IMR-90 (cell line): ENCODE measurements around the gene SH3RF1. TPM values are rescaled to one million over a fixed set of nuclear protein-coding genes. Genes with fewer than 3 reads are reported as not detected.

ENCODE experiments used
- ATAC-seq: fragments of 200-7000 bp; cut with Tn5 transposase; 2 replicates; pipeline ENCODE4 v1.9.1; 2020; ENCODE audit warnings: low read depth, mild to moderate bottlenecking, moderate library complexity
- BruUV-seq: library from RNA; stranded (reverse); fragments of 400-500 nt; replicated peaks from 2 replicates; lab custom pipeline; 2021; lab: Mats Ljungman, UMichigan
- CTCF ChIA-PET: fragments of 300-600 bp; formaldehyde crosslinking; extraction: SDS; loops from one replicate; lab custom pipeline; 2021; ENCODE audit warnings: antibody characterized with exemption; lab: Yijun Ruan, JAX
- POLR2A ChIA-PET: fragments of 300-600 bp; sonication (Branson Sonifier 250); formaldehyde crosslinking; loops from one replicate; lab custom pipeline; 2022; ENCODE audit warnings: antibody characterized with exemption; ENCODE audit not compliant: unreplicated experiment; lab: Charles Lee
- DNase-seq: peaks from one replicate; pipeline ENCODE4 v3.0.0; 2013
- H2AFZ ChIP-seq: replicated peaks from 2 replicates; pipeline ENCODE3; 2013; ENCODE audit warnings: low read length, mild to moderate bottlenecking; ENCODE audit not compliant: poor library complexity
- H2AK5ac ChIP-seq: 2 replicates; pipeline ENCODE4 v1.6.1; 2013; ENCODE audit warnings: low read depth, low read length, inconsistent platforms
- H2AK9ac ChIP-seq: replicated peaks from 2 replicates; pipeline ENCODE3; 2013; ENCODE audit warnings: mild to moderate bottlenecking, low read depth, low read length, moderate library complexity; ENCODE audit not compliant: poor library complexity
- H2BK120ac ChIP-seq: 2 replicates; pipeline ENCODE4 v1.6.1; 2013; ENCODE audit warnings: low read depth, low read length, inconsistent platforms
- H2BK15ac ChIP-seq: 3 replicates; pipeline ENCODE4 v1.6.1; 2013; ENCODE audit warnings: low read depth, low read length, inconsistent platforms
- H2BK20ac ChIP-seq: 2 replicates; pipeline ENCODE4 v1.6.1; 2013; ENCODE audit warnings: low read depth, mild to moderate bottlenecking, inconsistent platforms, low read length, moderate library complexity
- H2BK5ac ChIP-seq: 2 replicates; pipeline ENCODE4 v1.6.1; 2013; ENCODE audit warnings: mild to moderate bottlenecking, low read depth, low read length, inconsistent platforms; ENCODE audit not compliant: poor library complexity, severe bottlenecking
- H3K14ac ChIP-seq: replicated peaks from 2 replicates; pipeline ENCODE4 v1.6.1; 2013; ENCODE audit warnings: low read depth, low read length, inconsistent platforms
- H3K18ac ChIP-seq: 2 replicates; pipeline ENCODE4 v1.6.1; 2013; ENCODE audit warnings: low read depth, low read length, control low read depth
- H3K23ac ChIP-seq: 2 replicates; pipeline ENCODE4 v1.6.1; 2013; ENCODE audit warnings: low read depth, low read length, inconsistent platforms
- H3K27ac ChIP-seq: 2 replicates; pipeline ENCODE4 v1.5.1; 2013; ENCODE audit warnings: mild to moderate bottlenecking, control low read depth, low read length; ENCODE audit not compliant: insufficient read depth
- H3K27me3 ChIP-seq: 2 replicates; pipeline ENCODE4 v1.6.1; 2013; ENCODE audit warnings: low read length; ENCODE audit not compliant: control insufficient read depth, insufficient read depth
- H3K36me3 ChIP-seq: 2 replicates; pipeline ENCODE4 v1.6.1; 2013; ENCODE audit warnings: low read length, mixed read lengths; ENCODE audit not compliant: control insufficient read depth, insufficient read depth
- H3K4ac ChIP-seq: 2 replicates; pipeline ENCODE4 v1.6.1; 2013; ENCODE audit warnings: low read depth, low read length, inconsistent platforms
- H3K4me1 ChIP-seq: 2 replicates; pipeline ENCODE4 v1.6.1; 2013; ENCODE audit warnings: low read length, mixed read lengths; ENCODE audit not compliant: control insufficient read depth, insufficient read depth
- H3K4me2 ChIP-seq: 2 replicates; pipeline ENCODE4 v1.6.1; 2013; ENCODE audit warnings: low read depth, mild to moderate bottlenecking, control low read depth, low read length, moderate library complexity
- H3K4me3 ChIP-seq: 2 replicates; pipeline ENCODE4 v1.5.1; 2013; ENCODE audit warnings: low read depth, mild to moderate bottlenecking, control low read depth, low read length, moderate library complexity; ENCODE audit not compliant: insufficient read depth
- H3K56ac ChIP-seq: 2 replicates; pipeline ENCODE4 v1.6.1; 2013; ENCODE audit warnings: low read length, inconsistent platforms; ENCODE audit not compliant: insufficient read depth; ENCODE audit errors: extremely low read depth
- H3K79me1 ChIP-seq, 2 experiments: 2 replicates each; pipeline ENCODE4 v1.6.1; 2013; ENCODE audit warnings: low read length in 2 of 2, inconsistent platforms in 1 of 2, low read depth in 1 of 2
- H3K9ac ChIP-seq: 2 replicates; pipeline ENCODE4 v1.6.1; 2013; ENCODE audit warnings: low read depth, low read length, control low read depth
- H3K9me1 ChIP-seq: 2 replicates; pipeline ENCODE4 v1.6.1; 2013; ENCODE audit warnings: low read length, inconsistent platforms; ENCODE audit not compliant: insufficient read depth
- H3K9me3 ChIP-seq: 2 replicates; pipeline ENCODE4 v1.6.1; 2013; ENCODE audit warnings: low read length; ENCODE audit not compliant: control insufficient read depth, insufficient read depth
- H4K20me1 ChIP-seq: 2 replicates; pipeline ENCODE4 v1.6.1; 2013; ENCODE audit warnings: low read length, inconsistent platforms; ENCODE audit not compliant: insufficient read depth
- H4K5ac ChIP-seq: 2 replicates; pipeline ENCODE4 v1.6.1; 2013; ENCODE audit warnings: mild to moderate bottlenecking, low read depth, low read length, control low read depth
- H4K8ac ChIP-seq, 2 experiments: 2 replicates each; pipeline ENCODE4 v1.6.1; 2013; ENCODE audit warnings: low read depth in 2 of 2, low read length in 2 of 2, control low read depth in 1 of 2, inconsistent platforms in 1 of 2
- H4K91ac ChIP-seq: 2 replicates; pipeline ENCODE4 v1.6.1; 2013; ENCODE audit warnings: low read depth, low read length, inconsistent platforms; ENCODE audit not compliant: insufficient read depth
- CEBPB ChIP-seq: IDR thresholded peaks from 2 replicates; pipeline ENCODE4 v1.6.1; 2012; ENCODE audit warnings: low read depth, low read length, improper control_type of control experiment
- MAFK ChIP-seq: IDR thresholded peaks from 2 replicates; pipeline ENCODE4 v1.6.1; 2012; ENCODE audit warnings: low read depth, low read length, improper control_type of control experiment
- NFE2L2 ChIP-seq: fragments of 150-350 bp; IDR thresholded peaks from 2 replicates; pipeline ENCODE4 v1.6.1; 2016; ENCODE audit warnings: low read depth, mild to moderate bottlenecking, low read length
- POLR2A ChIP-seq: IDR thresholded peaks from 2 replicates; pipeline ENCODE4 v1.6.1; 2012; ENCODE audit warnings: mild to moderate bottlenecking, low read depth, low read length
- RCOR1 ChIP-seq: IDR thresholded peaks from 2 replicates; pipeline ENCODE4 v1.6.1; 2012; ENCODE audit warnings: mild to moderate bottlenecking, low read length, improper control_type of control experiment; ENCODE audit not compliant: insufficient replicate concordance
- SMC3 ChIP-seq: fragments of 150-350 bp; IDR thresholded peaks from 2 replicates; pipeline ENCODE4 v1.6.1; 2016; ENCODE audit warnings: low read depth, mild to moderate bottlenecking, antibody characterized with exemption, low read length, moderate library complexity
- WGBS, 2 experiments: methylation state at CpG; one replicate each; pipeline versions ENCODE4 v1.1.5 to v1.1.7; 2013; ENCODE audit warnings: missing lambda C conversion rate in 2 of 2; ENCODE audit not compliant: insufficient read length in 1 of 2; ENCODE audit errors: extremely low coverage in 2 of 2; 5-methylcytosine and 5-hydroxymethylcytosine counted together
- dilution Hi-C: fragments of 300-500 bp; cut with HindIII; formaldehyde crosslinking; loops from one replicate; pipeline ENCODE4 v1.14.3; 2018; ENCODE audit warnings: low sequenced_read_pairs; ENCODE audit not compliant: unreplicated experiment
- in situ Hi-C: fragments of 300-500 bp; cut with MboI; formaldehyde crosslinking; loops from 3 replicates; pipeline ENCODE4 v1.14.3; 2019; ENCODE audit warnings: low sequenced_read_pairs, inconsistent platforms, mixed read lengths
- intact Hi-C: fragments of 100-400 bp; cut with micrococcal nuclease; formaldehyde crosslinking; loops from 2 replicates; pipeline ENCODE4 v1.10.0; 2022
- polyA plus RNA-seq, 3 experiments: library from polyadenylated mRNA; depleted of rRNA; stranded (reverse); fragments of >200 nt; gene quantifications; 2 replicates each; pipeline ENCODE4 v1.2.3, GENCODE V29; 2012; ENCODE audit warnings: low replicate concordance in 1 of 3
- total RNA-seq: library from RNA; depleted of rRNA; stranded (reverse); fragments of >200 nt; gene quantifications from 2 replicates; pipeline ENCODE4 v1.2.3, GENCODE V29; 2012
- TF ChIP-seq, protein P1 (sequence below): fragments of 150-350 bp; IDR thresholded peaks from 2 replicates; pipeline ENCODE4 v1.6.1; 2017; ENCODE audit warnings: mild to moderate bottlenecking, antibody characterized with exemption, low read length, low read depth

SH3RF1 gene
- total and polyA plus RNA-seq, 2 of the 4 experiments (the other 2 are of a cell fraction): 22.0 to 29.8 TPM

DNA sequence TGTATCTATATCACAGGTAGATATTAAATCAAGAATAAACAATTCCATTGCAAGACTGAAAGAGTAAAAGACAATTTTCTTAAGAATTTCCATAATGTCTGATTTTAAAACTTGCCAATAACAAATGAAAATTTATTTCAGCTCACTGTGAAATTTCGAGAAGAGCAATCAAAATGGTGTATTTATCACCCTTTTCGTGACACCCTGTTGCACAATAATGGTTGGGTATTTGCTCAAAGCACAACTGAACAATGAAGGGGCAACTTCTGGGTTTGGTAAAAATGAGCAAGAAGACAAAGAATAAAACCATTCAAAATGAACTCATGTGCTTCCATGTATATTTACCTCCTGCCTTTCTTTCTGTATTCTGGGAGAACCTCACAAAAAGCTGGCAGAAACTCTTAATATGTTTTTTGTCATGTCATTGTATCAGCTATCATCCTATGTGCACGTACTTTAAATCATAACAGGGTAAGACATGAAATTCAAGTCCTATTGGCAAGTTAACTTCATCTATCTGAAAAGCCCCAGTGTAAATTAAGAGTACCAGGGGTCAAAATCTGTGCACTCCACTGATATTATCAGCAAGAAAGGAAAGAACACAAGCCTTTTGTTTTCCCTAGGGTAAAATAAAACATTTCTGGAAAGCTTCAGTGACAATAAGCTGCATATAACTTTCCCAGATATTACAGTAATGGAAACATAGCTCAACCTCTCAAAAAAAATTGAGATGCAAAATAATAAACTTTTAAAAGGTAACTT lies 133.8 kb downstream of the SH3RF1 start:
- ChIA-PET POLR2A (no interaction called here), CTCF (no interaction called here)
- Histone ChIP-seq H3K14ac (no peak overlapping the region), H2AK9ac (no peak overlapping the region), H3K4ac (no peak overlapping the region), H3K18ac (no peak overlapping the region), H3K9me1 (peaks cover 6% of the 10 kb centered on the region), H4K91ac (no peak overlapping the region), H3K79me1 (peaks cover 16 to 47% of the 10 kb centered on the region in 2 experiments), H3K9ac (no peak overlapping the region), H2BK20ac (no peak overlapping the region), H4K5ac (no peak overlapping the region), H4K8ac (no peak overlapping the region), H3K27ac (no peak overlapping the region), H3K4me1 (no peaks in the 10 kb centered on the region), H2AK5ac (no peak overlapping the region), H2BK15ac (no peak overlapping the region), H3K4me2 (no peak overlapping the region), H3K56ac (no peak overlapping the region), H4K20me1 (no peaks in the 10 kb centered on the region), H3K27me3 (no peaks in the 10 kb centered on the region), H3K23ac (no peak overlapping the region), H2AFZ (no peak overlapping the region), H3K9me3 (no peaks in the 10 kb centered on the region), H2BK120ac (no peak overlapping the region), H2BK5ac (no peak overlapping the region), H3K36me3 (peaks cover 24% of the 10 kb centered on the region), H3K4me3 (no peak overlapping the region)
- ATAC-seq: no peak
- no peak for TF ChIP-seq RCOR1
- TF ChIP-seq CEBPB: peak; percentile 78
- TF ChIP-seq, protein P1, sequence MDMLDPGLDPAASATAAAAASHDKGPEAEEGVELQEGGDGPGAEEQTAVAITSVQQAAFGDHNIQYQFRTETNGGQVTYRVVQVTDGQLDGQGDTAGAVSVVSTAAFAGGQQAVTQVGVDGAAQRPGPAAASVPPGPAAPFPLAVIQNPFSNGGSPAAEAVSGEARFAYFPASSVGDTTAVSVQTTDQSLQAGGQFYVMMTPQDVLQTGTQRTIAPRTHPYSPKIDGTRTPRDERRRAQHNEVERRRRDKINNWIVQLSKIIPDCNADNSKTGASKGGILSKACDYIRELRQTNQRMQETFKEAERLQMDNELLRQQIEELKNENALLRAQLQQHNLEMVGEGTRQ: no peak
- TF ChIP-seq SMC3: no peak
- TF ChIP-seq MAFK: no peak
- TF ChIP-seq NFE2L2: no peak
- no peak for TF ChIP-seq POLR2A
- no TSS peak for BruUV-seq
- DNase-seq: no peak
- dilution Hi-C loops: no loop called here
- in situ Hi-C loops: no loop called here
- WGBS, 2 experiments: no CpG with 5 or more reads among the region's 3 CpGs
- intact Hi-C loops: no loop called here
